Measurements from ENCODE around the gene BRAT1. TPM values are rescaled to one million over a fixed set of nuclear protein-coding genes. Genes with fewer than 3 reads are reported as not detected.

BRAT1 gene
- total RNA-seq, 1 donor from 2014 or later = 14.8 TPM

- intact Hi-C loops (cut with DNase I) = no loop called here
- DNase-seq (ENCODE audit: missing footprints) = peak; percentile 87
- ATAC-seq = peak; percentile 64
Observed at GRCh38 chr7:2508327-2509215, 46.8 kb downstream of the BRAT1 start.

- intact Hi-C loops (cut with DNase I) = no loop called here
- no peak for DNase-seq (ENCODE audit: missing footprints)
- no peak for ATAC-seq
Observed at GRCh38 chr7:2507917-2508306, 47.4 kb downstream of the BRAT1 start.

DNA sequence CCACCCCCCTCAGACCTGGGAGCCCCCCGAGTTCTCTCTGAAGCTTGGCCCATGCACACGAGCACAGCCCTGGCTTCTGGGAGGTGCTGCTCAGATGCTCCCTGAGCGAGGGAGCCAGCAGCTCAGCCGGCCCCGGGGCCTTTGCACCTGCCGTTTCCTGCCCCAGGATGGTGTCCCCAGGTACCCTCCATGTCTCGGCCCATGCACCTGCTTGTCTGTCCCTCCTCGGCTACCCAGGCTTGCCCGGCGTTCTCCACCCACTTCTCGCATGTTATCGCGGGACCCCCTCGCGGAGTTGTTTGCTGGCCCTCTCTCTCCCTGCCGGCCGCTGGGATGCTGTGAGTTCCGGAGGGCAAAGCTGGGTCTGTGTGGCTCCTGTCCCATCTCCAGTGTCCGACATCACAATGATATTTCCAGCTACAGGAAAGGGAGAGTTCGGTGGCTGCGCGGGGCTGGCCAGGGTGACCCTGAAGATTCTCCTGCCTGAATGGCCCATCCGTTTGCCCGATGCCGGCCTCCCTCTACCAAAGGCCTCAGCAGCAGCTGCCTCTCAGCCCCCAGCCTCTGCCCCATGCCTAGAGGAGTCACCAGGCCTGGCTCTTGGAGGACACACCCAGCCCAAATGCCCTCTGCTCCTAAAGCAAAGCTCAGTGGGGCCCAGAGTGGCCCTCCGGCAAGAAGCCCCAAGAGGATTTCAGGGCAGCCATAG lies 48.0 kb downstream of the BRAT1 start:
- ATAC-seq = no peak

GRCh38 chr7:2505401-2505800 lies 49.9 kb downstream of the BRAT1 start:
- no peak for DNase-seq (ENCODE audit: missing footprints)
- ATAC-seq = no peak
- intact Hi-C loops (cut with DNase I) = no loop called here

More for the DNA sequence above, 48.0 kb downstream of the BRAT1 start:
- DNase-seq (ENCODE audit: missing footprints) = no peak
- intact Hi-C loops (cut with DNase I) = no loop called here

- DNase-seq (ENCODE audit: missing footprints) = no peak
- ATAC-seq = no peak
- intact Hi-C loops (cut with DNase I) = loop anchor here (1.0 kb wide), 1 partner anchor 45 kb away; no protein-coding TSS in a partner anchor
Observed at GRCh38 chr7:2504889-2505375, 50.4 kb downstream of the BRAT1 start.

- intact Hi-C loops (cut with DNase I) = loop anchor here (1.0 kb wide), 1 partner anchor 44 kb away; no protein-coding TSS in a partner anchor
- ATAC-seq (no peak), DNase-seq (ENCODE audit: missing footprints) (no peak)
Observed at GRCh38 chr7:2504128-2504888, 51.0 kb downstream of the BRAT1 start.

DNA sequence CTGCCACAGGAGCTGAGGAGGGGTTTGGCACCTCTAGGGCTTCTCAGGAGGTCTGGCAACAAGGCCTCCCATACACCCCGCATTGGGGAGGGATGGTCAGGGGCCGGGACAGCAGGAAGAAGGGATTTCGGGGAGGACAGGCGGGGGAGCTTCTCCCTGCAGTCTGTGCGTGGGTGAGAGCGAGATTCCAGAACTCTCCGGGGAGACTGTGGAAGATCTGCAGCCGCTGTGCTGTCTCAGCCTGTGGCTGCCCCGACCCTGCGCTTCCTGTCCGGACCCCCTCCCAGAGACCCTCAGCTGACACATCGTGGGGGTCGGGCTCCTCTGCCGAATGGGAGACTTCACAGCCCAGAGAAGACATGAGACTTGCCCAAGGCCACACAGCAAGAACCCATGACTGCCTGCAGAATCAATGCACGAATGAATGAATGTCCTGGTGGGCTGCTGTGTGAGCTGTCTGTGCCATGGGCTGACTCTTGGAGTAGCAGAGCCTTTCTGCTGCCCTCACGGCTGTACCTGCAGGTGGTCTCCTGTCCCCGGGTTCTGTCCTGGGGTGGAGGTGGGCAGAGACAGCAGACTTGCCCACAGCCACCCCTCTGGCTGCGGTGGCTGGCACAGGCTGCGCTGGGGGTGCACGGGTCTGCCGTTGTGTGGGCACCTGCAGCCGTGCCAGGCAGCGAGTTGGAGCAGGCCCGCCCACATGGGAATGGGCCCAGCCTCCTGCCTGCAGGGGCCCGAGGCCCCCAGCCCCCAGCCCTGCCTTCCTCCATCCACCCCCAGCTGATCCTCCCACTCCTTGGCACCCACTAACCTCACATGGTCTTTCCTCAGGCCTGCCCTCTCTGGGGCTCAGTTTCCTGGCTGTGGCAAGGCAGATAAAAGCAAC lies 52.0 kb downstream of the BRAT1 start:
- intact Hi-C loops (cut with DNase I) = no loop called here
- ATAC-seq = no peak
- no peak for DNase-seq (ENCODE audit: missing footprints)

DNA sequence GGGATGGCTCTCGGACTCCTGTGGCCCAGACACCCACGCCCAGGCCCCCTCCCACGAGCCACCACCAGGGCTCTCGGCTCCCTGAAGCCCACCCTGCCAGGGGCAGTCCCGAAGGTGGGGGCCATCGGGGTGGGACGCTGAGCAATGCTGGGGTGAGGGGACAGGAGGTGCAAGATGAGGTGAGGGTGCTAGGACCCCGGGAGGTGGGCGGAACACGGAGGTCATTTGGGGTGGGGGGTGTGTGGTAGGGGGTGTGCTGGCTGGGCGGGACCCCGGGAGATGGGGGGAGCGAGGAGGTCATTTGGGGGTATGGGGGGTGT lies 52.7 kb downstream of the BRAT1 start:
- no peak for DNase-seq (ENCODE audit: missing footprints)
- intact Hi-C loops (cut with DNase I) = no loop called here
- no peak for ATAC-seq

DNA sequence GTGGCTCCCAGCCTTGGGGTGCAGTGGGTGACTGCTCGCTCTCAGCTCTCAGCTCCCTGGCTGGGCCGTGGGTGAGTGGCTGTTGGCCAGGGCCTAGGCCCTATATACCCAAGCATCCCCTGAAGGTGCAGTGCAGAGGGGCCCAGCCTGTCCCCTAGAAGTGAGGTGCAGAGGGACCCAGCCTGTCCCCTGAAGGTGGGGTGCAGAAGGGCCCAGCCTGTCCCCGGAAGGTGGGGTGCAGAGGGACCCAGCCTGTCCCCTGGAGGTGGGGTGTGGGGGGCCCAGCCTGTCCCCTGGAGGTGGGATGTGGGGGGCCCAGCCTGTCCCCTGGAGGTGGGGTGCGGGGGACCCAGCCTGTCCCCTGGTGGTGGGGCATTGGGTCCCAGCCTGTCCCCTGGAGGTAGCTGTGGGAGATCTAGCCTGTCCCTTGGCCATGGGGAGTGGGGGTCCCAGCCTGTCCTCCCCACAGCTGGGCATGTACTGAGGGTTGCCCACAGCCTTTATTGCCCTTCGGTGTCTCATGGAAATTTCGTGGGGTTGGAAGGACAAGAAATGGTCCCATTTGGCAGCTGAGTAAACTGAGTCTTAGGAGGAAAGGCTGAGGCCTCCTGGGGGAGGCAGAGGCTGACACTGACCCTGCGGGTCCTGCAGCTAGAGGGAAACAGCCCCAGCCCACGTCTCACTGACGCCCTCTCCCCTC lies 53.2 kb downstream of the BRAT1 start:
- intact Hi-C loops (cut with DNase I) = no loop called here
- ATAC-seq (no peak), DNase-seq (ENCODE audit: missing footprints) (no peak)

GRCh38 chr7:2500701-2501100 lies 54.6 kb downstream of the BRAT1 start:
- intact Hi-C loops (cut with DNase I) = no loop called here
- DNase-seq (ENCODE audit: missing footprints) (no peak), ATAC-seq (no peak)

DNA sequence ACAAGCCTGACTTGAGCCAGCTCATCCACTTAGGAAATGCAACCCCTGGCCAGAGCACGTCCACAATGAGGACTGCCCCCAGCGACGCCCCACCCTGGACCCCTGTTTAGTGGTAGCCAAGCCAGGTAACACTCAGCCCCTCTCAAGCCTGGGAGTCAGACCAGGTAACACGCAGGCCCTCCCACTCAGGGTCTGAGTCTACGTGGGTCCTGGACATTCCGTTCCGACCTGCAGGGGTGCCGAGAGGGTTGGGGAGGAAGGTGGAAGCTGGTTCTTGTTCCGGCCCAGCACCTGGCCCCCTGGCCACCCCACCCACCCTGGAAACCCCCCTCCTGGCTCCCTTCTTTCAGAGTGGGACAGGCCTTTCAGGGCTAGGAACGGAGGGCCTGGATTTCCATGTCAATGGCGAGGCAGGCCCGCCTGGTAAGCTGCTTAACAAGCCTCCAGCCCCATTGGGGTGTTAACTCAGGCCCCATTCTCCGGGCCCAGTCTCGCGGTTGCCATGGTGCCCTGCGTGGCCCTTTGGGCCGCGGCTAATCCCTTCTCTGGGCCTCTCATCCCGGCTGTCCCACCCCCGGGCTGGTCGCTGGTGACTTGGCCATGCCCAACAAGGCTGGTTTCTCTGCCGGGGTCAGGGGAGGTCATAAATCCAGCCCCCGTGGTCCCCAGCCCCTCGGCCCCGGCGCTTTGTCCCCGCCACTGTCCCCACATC lies 55.4 kb downstream of the BRAT1 start:
- intact Hi-C loops (cut with DNase I) = no loop called here
- no peak for DNase-seq (ENCODE audit: missing footprints)
- ATAC-seq = no peak

- ATAC-seq = no peak
- DNase-seq (ENCODE audit: missing footprints) = no peak
- intact Hi-C loops (cut with DNase I) = no loop called here
Observed at GRCh38 chr7:2499181-2499580, 56.1 kb downstream of the BRAT1 start.

- no peak for DNase-seq (ENCODE audit: missing footprints)
- intact Hi-C loops (cut with DNase I) = no loop called here
- ATAC-seq = no peak
Observed at GRCh38 chr7:2498708-2499107, 56.6 kb downstream of the BRAT1 start.

GRCh38 chr7:2497500-2498336 lies 57.6 kb downstream of the BRAT1 start:
- no peak for DNase-seq (ENCODE audit: missing footprints)
- intact Hi-C loops (cut with DNase I) = no loop called here
- ATAC-seq = no peak

- ATAC-seq (no peak), DNase-seq (ENCODE audit: missing footprints) (no peak)
- intact Hi-C loops (cut with DNase I) = no loop called here
Observed at GRCh38 chr7:2497065-2497464, 58.3 kb downstream of the BRAT1 start.

DNA sequence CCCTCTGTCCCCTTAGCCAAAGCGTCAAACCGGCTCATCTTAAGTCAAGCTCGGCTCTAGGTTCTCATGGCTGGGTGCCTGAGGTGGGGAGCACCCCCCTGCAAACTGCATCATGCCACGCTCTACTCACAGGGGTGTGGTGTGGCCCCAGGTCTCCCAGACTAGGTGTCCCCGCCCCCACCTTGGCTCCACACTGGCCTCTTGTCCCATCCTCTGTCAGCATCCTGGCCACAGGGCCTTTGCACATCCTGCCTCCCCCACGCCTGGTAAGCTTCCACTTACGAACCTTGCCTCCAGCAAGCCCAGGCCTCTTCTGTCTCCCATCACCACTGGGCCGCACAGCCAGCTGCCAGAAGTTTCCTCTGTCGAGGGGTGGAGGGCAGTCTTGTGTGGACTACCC lies 58.9 kb downstream of the BRAT1 start:
- ATAC-seq (no peak), DNase-seq (ENCODE audit: missing footprints) (no peak)
- intact Hi-C loops (cut with DNase I) = no loop called here

Measured in Right ventricle myocardium inferior (tissue), 1 donor.